ENCODE results near the gene GARNL3. TPM values are rescaled to one million over a fixed set of nuclear protein-coding genes. Genes with fewer than 3 reads are reported as not detected.

The GARNL3 gene
- total RNA-seq, 1 experiment from 2014 or later: 2.8 TPM

- peaks cover 9% of the 10 kb centered on the region for H3K4me1 Mint-ChIP-seq (ENCODE audit: low read depth, unreplicated experiment)
- no peak overlapping the region for H3K4me3 Mint-ChIP-seq (ENCODE audit: low read depth, unreplicated experiment)
- no peak for TF ChIP-seq CTCF (IDR thresholded peaks at IDR 0.05; ENCODE audit: unreplicated experiment)
- H3K36me3 Mint-ChIP-seq (ENCODE audit: insufficient read depth, unreplicated experiment): no peaks in the 10 kb centered on the region
- no peaks in the 10 kb centered on the region for H3K27me3 Mint-ChIP-seq (ENCODE audit: unreplicated experiment)
- no peaks in the 10 kb centered on the region for H3K9me3 Mint-ChIP-seq (ENCODE audit: low read depth, unreplicated experiment)
- no peak for DNase-seq
- H3K27ac Mint-ChIP-seq (ENCODE audit: unreplicated experiment): no peak overlapping the region
- CTCF ChIA-PET: interaction anchor here (0.5 kb wide), 1 partner anchor 352 kb away, joined by 3 read pairs; no protein-coding TSS in a partner anchor
- intact Hi-C loops (cut with micrococcal nuclease; ENCODE audit: unreplicated experiment): no loop called here
- no TSS peak for BruUV-seq (replicated peaks)
Observed at GRCh38 chr9:127318651-127319167, 54.1 kb downstream of the GARNL3 start.

- Mint-ChIP-seq H3K27me3 (ENCODE audit: unreplicated experiment) (no peaks in the 10 kb centered on the region), H3K36me3 (ENCODE audit: insufficient read depth, unreplicated experiment) (no peaks in the 10 kb centered on the region)
Observed at GRCh38 chr9:127319366-127320114, 55.0 kb downstream of the GARNL3 start.

GRCh38 chr9:127320115-127320378, 55.5 kb downstream of the GARNL3 start:
- no peak overlapping the region for H3K27ac Mint-ChIP-seq (ENCODE audit: unreplicated experiment)
- intact Hi-C loops (cut with micrococcal nuclease; ENCODE audit: unreplicated experiment): no loop called here
- TF ChIP-seq CTCF (IDR thresholded peaks at IDR 0.05; ENCODE audit: unreplicated experiment): no peak

More at GRCh38 chr9:127319366-127320114, 55.0 kb downstream of the GARNL3 start:
- Mint-ChIP-seq H3K4me3 (ENCODE audit: low read depth, unreplicated experiment) (no peak overlapping the region), H3K27ac (ENCODE audit: unreplicated experiment) (no peak overlapping the region), H3K9me3 (ENCODE audit: low read depth, unreplicated experiment) (no peaks in the 10 kb centered on the region), H3K4me1 (ENCODE audit: low read depth, unreplicated experiment) (peaks cover 9% of the 10 kb centered on the region)
- no peak for TF ChIP-seq CTCF (IDR thresholded peaks at IDR 0.05; ENCODE audit: unreplicated experiment)
- CTCF ChIA-PET: interaction anchor here (0.5 kb wide), 1 partner anchor 353 kb away, joined by 3 read pairs; no protein-coding TSS in a partner anchor
- intact Hi-C loops (cut with micrococcal nuclease; ENCODE audit: unreplicated experiment): no loop called here
- DNase-seq: no peak
- BruUV-seq (replicated peaks): no TSS peak

GRCh38 chr9:127323393-127323792, 58.8 kb downstream of the GARNL3 start:
- CTCF ChIA-PET: no interaction called here
- no peaks in the 10 kb centered on the region for H3K36me3 Mint-ChIP-seq (ENCODE audit: insufficient read depth, unreplicated experiment)
- no peak for TF ChIP-seq CTCF (IDR thresholded peaks at IDR 0.05; ENCODE audit: unreplicated experiment)
- intact Hi-C loops (cut with micrococcal nuclease; ENCODE audit: unreplicated experiment): no loop called here
- no TSS peak for BruUV-seq (replicated peaks)
- no peaks in the 10 kb centered on the region for H3K27me3 Mint-ChIP-seq (ENCODE audit: unreplicated experiment)
- H3K27ac Mint-ChIP-seq (ENCODE audit: unreplicated experiment): no peak overlapping the region
- peaks cover 9% of the 10 kb centered on the region for H3K4me1 Mint-ChIP-seq (ENCODE audit: low read depth, unreplicated experiment)
- no peaks in the 10 kb centered on the region for H3K9me3 Mint-ChIP-seq (ENCODE audit: low read depth, unreplicated experiment)
- DNase-seq: no peak
- H3K4me3 Mint-ChIP-seq (ENCODE audit: low read depth, unreplicated experiment): no peak overlapping the region

More at GRCh38 chr9:127320115-127320378, 55.5 kb downstream of the GARNL3 start:
- CTCF ChIA-PET: no interaction called here
- no TSS peak for BruUV-seq (replicated peaks)
- no peak overlapping the region for H3K4me3 Mint-ChIP-seq (ENCODE audit: low read depth, unreplicated experiment)
- DNase-seq: no peak
- H3K4me1 Mint-ChIP-seq (ENCODE audit: low read depth, unreplicated experiment): peaks cover 9% of the 10 kb centered on the region
- no peaks in the 10 kb centered on the region for H3K27me3 Mint-ChIP-seq (ENCODE audit: unreplicated experiment)
- no peaks in the 10 kb centered on the region for H3K36me3 Mint-ChIP-seq (ENCODE audit: insufficient read depth, unreplicated experiment)
- H3K9me3 Mint-ChIP-seq (ENCODE audit: low read depth, unreplicated experiment): no peaks in the 10 kb centered on the region
